Measurements from ENCODE around the gene AAMP.
A peak's percentile ranks its signal among the peaks of the same experiment; 100 is the strongest.

Gene AAMP

DNA sequence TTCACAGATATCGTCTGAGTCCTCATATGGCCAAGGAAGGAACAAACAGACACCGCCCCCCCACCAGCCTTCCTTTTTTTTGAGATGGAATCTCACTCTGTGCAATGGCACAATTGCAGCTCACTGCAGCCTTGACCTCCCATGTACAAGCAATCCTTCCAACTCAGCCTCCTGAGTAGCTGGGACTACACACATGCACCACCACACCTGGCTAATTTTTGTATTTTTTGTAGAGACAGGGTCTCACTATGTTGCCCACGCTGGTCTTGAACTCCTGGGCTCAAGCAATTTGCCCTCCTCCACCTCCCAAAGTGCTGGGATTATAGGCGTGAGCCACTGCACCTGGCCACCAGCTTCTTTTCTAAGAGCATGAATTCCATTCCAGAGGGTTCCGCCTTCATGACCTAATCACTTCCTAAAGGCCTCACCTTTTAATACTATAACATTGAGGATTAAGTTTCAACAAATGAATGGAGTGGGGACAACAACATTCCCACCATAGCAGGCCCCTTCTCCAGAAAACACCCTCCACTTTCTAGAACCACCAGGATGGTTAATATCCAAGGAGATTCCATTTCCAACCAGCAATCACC is 24.6 kb upstream of the AAMP start:
- no peak for DNase-seq (ENCODE audit: low spot score)

DNA sequence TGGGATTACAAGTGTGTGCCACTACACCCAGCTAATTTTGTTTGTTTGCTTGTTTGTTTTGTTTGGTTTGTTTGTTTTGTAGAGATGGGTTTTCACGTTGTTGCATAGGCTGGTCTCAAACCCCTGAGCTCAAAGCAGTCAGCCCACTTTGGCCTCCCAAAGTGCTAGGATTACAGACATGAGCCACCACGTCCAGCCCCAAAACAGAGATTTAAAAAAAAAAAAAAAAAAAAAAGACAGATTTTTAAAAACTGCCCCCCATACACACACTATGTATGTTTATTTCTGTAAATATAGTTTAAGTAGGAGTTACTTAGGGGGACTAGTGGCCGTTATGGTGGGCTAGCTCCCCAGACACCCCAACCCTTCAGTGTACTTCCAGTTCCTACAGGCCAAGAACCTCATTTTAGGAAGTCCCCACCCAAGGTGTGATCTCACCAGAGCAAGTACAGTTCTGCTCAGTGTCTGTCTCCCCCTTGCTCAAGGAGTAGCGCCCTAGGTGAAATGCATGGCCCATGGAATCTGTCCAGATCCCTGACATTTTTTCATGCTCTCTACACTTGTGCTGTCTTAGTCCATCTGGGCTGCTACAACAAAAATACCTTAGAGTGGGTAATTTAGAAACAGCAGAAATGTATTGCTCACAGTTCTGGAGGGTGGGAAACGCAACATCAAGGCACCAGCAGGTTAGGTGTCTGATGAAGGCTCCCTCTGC is 23.9 kb upstream of the AAMP start:
- DNase-seq (ENCODE audit: low spot score): no peak

DNA sequence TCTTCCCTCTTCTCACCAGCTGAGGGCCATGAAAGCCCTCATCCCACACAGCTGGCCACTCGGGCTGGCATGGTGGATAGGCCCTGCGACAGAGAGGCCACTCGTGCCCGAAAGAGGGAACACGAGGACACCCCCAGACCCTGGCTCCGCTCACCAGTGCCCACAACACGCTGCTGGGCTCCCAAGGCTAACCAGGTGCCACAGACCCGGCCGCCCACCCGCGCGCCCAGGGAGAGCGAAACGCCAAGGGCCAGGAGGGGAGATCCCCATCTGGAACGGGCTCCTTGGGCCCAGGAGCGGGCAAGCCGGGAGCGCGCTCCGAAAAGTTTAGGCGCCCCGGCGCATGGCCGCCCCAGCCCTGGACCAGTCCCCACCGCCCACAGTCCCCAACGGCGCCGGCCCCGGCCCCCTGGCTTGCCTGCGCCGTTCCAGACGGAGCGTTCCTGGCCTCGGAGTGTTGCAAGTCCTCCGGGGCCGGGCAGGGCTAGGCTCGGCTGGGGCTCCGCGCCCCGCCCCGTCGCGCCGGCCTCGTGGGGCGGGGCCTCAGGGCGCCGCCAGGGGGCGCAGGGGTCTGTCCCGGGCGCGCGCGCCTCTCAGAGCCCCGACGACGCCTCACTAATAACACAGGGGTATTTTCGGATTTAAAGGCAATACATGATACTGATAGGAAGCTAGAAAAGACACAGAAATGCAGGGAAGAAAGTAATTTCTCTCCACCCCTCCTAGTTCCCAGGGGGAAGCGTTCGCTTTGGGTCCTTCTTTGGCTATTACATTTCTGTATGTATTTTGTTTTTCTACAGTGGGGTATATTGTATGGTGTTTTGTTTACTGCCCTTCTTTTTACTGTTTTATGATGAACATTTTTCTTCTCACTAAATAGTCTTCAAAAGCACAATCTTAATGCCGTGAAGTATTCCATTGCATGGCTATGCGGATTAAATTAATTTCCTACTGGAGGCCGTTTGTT is 22.4 kb upstream of the AAMP start, which contains the start of gene TMBIM1:
Gene TMBIM1, minus strand, starts transcription at position 456 of the 967 bp plus-strand sequence. CDS start 10,362 bp downstream, outside the sequence.
- peak; percentile 75 for DNase-seq (ENCODE audit: low spot score)

DNA sequence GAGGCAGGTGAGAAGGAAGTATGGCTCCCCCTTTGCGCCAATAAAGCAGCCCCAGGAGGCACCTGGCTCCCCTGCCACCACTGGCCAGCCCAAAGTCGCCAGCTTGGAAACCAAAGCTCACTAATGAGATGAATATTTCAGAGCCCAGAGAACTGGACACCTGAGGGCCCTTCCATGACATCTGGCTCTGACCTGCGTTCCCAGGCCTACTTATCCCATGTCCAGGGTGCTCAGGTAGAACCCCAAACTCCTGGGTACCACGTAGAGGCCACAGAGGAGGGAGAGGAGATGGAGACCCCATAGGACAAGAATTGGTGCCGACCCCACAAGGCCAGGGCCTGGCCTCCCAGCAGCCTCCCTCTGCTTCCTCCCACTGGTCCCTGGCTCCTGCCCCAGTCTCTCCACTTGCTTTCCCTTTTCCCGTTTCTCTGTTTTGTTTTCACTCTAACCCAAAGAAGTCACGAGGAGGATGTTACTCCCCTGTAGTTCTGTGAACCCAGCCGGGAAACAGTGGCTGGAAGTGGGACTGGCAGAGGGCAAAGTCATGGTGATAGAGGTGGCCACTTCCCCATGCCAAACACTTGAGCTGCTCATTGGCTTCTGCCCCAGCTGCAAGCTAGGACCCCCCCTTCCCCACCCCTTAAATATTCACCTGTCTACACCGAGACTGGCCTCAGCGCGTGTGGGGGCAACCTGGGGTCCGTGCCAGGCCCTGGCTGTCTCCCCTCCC is 21.5 kb upstream of the AAMP start:
- no peak for DNase-seq (ENCODE audit: low spot score)

DNA sequence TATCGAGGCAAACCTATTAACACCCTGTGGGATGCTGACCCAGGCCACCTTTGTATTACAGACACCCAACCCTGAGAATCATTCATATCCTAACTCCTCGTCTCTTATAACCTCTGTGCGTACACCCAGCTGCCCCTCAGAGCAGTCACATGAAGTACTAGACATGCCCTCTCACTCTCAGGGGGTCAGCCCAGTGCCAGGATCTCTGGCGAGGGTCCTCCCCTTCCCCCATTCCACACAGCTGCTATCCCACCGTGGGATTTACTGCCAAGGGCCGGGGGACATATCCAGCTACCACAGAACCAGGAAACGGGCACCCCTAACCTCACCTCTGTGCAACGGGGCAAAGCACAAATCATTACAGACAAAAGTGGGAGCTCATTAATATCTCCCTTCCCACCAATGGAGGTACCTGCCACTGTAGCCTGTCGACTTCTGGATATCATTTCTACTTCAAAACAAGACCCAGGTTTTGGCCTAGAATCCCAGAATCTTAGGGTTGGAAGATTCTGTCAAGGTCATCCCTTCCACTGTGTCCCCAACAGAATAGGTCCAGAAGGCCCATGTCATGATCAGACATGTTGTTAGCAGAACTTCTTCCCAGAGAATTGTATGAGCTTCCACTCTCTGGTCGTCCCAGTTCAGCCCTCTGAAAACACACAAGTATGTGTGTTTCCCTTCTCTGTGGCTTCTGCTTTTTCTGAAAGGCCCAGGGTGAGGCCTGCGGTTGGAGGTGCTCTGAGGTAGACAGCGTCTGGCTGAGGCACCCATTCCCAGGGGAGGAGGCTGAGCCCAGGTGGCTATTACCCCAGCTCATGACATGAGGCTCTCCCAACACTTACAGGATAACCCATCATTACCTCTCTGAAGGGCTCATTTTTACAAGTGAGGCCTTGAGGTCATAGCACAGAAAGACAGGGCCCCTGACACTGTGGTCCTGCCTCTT is 20.7 kb upstream of the AAMP start:
- DNase-seq (ENCODE audit: low spot score): no peak

DNA sequence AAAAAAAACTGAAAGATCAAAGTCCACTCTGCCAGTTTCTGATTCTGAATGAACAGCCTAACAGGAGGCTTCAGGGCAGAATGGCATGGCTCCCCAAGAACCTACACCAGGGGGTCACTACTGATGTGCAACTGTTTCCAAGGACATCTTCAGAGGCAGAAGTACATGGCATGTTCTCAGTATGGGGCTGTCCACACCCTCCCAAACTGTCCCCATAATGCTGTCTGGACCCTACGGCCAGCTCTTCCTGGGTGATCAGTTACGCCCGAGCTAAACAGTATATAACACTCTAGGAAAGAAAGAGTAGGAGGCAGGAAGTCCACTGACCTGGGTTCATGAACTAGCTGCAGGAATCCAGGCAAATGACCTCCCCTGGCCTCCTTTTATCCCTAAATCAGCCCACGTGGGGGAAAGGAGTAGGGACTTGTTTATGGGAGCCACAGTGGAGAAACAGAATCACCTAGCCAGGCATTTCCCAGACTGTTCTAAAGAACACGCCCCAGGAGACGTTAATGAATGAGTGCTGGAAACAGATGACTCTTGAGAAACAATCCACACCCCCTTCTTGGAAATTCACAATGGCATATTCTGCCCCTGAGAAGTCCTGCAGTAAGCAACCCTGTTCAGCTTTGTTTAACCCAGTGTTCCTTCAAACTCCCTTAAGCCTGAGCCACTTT is 19.8 kb upstream of the AAMP start:
- DNase-seq (ENCODE audit: low spot score): no peak

DNA sequence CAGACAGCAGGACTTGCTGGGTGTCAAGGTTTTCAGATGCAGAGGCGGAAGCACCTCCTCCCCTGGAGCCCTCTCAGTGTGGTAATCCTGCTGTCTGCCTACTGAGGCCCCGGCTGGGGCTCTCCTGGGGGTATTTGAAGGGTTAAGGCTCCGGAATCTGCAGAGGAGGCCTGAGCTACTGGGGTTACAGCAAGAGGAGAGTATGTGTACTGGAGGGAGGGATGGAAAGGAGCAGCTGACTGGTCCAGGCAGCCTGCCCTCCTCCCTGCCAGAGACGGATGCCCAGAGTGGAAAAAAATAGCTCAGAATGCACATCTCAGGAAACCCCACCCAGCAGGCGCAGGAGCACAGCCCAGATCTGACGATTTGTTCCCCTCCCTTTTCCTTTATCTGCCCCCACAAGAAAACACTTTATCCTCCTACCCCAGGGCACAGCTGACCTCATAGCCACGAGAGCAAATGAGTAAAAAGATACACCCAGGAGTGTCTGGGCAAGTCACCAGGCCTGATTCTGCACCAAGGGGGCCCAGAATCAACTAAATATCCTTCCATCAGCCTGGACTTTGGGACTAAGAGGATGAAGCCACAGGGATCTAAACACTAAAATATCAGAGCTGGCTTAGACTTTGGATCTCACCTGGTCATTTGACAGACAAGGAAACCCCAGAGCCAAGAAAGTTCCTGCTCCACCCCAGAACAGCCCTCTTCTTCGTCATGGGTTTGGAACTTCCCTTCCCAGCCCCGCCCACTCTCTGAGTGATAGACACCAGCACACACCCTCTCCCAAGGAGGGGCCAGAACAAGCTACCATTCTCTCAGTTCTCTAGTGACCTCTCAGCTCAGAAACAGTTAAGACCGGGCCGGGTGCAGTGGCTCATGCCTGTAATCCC is 16.9 kb upstream of the AAMP start:
- DNase-seq (ENCODE audit: low spot score): peak; percentile 96

DNA sequence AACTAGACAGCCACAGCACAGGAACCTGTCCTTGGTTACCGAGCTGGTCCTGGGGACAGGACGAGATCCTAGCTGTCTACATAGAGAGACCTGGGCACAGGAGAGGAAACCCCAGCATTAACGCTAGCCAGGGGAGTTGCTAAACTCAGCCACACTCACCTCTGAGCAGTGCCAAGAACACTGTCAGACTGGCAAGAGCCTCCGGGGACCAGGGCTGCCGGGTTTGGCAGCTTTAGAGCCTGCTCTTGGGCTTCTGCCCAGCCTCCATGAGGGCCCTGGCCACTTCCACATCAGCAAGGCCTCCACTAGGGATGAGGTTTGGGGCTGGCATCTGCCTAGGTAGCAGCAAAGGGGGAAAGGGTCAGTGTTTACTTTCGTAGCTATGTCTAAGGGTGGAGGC is 15.7 kb upstream of the AAMP start:
- DNase-seq (ENCODE audit: low spot score): no peak

DNA sequence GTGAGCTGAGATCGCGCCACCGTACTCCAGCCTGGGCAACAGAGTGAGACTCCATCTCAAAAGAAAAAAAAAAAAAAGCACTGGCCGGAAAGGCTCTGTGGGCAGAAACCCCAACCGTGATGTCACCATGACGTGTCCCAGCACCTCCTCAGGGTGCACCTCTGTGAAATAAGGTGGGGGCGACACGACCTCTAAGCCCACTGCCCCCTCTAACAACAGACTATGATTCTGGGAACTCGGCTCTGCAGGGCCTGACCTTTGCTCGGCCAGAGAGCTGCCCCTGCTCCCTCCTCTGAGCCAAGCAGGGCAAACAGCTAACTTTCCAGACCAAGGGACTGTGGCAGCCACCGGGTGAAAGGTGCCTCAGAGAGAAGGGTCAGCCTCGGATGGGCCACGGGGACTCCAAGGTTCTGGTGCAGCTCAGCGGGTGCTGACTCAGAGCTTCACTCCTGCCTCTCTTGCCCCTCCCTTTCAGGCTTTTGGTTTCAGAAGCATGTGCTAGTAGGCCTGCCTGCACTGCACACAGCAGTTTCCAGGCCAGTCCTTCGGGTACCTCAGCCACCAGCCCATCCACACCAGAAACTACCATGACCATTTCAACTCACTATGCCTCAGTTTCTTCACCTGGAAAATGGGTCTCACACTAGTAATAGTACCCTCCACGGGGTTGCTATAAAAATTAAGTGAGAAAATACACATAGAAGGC is 14.3 kb upstream of the AAMP start:
- DNase-seq (ENCODE audit: low spot score): no peak

DNA sequence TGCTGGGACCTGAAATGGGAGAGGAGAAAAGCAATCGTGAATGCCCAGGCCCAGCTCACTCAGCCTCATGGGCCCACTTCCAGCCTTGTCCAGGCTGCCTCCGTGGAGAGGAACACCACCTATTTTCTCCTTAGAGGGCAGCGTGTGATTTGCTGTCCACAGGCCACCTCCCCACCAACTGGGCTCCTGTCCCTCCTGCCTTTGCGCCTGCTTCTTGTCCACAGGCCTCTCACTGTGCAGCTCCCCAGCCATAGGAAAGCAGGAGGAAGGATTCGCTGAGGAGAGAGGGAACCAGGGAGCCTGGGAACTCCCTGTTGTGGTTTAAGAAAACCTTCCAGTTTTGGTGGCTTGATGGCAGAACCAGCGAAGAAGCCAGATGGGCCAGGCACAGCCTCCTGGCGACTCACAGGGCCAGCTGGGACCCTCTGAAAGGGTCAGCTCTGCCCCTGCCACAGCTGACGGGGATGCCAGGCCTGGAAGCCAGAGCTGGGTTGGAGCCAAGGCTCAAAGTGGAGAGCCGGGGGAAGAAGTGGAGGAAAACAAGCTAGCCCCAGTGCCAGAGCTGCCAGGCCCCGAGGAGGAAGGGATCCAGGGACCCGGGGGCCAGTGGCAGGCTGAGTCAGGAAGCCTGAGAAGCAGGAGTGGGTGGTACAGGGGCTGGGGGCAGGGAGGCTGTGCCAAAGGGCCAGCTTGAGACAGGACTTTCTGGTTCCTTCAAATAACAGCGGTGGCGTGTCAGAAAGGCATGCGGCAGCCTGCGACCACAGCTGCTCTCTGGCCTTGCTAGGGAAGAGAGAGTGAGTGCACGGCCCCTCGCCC is 12.4 kb upstream of the AAMP start:
- DNase-seq (ENCODE audit: low spot score): no peak

DNA sequence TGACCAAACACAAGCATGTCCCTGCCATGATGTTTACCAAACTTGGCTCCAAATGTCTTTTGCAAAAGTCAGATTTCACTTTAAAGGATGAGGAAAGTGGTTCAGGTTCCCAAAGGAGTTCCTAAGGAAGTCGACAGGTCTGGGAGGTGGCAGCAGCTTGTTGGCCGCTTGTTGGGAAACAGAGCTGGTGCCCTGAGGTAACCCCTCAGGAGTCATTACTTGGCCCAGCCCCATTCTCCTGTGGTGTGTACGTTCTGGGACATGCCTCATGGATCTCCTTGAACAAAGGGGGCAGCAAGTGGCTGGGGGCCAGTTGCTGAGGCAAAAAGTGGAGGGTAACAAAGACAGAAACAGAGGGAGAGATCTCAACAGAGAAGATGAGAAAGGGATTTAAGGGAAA is 11.5 kb upstream of the AAMP start:
- DNase-seq (ENCODE audit: low spot score): no peak

DNA sequence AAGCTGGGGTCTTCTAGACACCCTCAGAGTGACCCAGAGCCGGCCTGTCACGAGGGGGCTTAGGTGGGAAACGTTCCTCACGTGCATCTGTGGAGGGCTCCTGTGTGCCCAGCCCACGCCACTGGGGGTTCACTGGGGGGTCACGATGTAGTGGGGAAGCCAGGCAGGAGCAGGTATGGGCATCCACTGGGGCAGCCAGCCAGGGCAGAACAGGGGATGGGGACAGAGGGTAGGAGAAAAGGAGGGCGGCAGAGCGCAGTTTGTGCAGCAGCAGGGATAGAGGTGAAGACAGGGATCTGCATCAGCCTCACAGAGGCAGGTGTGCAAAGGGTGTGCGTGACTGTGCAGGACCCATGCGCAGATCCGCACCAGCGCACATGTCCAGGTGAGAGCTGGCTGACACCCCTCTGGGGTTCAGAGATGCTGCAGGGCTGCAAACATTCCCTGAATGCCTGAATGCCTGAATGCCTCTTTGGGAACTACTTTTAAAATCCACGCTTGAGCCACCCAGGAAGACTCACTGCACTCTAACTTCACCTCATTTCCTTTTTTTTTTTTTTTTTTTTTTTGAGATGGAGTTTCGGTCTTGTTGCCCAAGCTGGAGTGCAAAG is 10.4 kb upstream of the AAMP start:
- DNase-seq (ENCODE audit: low spot score): no peak

DNA sequence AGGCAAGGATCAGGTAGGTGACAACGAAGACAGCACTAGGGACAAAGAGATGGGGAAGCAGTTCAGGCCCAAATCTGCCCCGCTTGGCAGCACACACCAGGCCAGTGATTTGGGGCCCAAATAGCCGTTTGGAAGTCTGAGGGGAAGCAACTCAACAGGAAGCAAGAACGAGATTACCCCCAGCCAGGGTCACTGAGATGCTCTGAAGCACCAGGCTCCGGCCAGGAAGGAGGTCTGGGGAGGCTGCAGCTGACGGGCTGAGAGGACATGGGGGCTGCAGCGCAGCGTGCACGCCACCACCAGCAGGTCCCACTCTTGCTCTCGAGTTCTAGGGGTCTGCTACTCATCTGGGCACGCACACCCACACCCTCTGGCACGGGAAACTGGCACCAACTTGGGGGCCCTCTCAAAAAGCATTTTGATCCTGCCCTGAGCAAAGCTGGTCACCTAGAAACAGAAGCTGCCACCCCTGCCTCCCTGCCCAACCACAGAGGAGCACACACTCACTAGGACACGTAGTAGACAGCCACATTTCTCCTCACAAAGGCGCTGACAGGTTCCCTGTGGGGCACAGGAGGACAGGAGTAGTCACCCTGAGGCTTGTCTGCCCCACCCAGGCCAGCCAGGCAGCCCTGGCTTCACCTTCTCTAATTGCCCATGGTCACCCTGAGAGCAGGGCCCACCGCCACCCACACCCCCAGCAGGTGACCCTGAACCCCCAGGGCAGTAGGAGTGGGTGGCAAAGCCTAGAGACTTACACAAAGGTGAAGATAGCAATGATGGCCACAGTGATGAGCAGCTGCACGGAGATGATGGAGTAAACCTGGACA is 8.8 kb upstream of the AAMP start:
- no peak for DNase-seq (ENCODE audit: low spot score)

DNA sequence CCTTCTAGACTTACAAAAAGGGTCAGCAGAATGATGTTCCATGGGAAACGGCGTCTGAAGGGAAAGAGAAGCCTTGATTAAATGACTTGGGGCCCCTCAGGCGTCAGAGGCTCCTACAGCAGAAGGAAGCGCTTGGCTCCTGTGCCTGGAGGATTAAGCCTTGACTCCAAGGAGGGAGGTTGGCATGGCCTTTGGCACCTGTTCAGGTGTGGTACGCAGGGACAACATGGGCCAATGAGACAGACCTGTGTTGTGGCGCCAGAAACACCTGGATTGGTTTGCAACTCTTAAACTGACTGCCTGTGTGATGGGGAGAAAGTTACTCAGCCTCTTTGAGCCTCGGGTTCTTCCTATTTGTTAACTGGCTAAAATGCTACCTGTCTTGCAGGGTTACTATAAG is 8.0 kb upstream of the AAMP start:
- no peak for DNase-seq (ENCODE audit: low spot score)

DNA sequence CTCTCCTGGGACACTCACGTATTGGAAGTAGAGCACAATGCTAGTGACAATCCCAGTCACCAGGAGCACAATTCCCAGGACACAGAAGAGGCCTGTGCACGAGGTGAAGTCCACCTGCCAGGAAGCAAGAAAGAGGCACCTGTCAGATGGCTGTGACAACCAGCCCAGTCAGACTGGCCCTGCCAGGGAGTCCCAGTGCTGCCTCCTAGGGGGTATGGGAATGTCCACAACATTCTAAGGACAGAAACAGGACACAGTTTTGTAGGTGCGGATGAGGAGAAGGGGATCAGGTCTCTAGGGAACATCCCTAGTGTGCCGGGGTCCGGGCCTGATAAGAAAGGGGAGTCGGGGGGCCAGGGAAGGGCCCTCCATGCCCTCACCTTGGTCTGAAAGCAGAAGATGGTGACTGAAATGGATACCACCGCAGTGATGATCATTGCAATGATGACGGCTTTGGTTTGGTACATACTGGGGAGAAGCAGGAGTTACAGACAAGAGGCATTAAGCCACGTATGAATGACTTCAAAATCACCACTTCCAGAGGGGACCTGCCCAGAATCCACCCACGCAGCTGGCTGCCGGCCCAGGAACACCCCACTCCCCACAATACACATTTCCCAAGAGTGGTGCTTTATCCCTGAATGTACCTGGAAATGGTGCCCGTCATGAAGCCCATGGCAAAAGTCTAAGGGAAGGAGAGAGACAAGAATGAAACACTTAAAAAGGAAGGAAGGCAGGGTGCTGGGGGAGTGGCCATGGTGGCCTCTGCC is 7.2 kb upstream of the AAMP start:
- DNase-seq (ENCODE audit: low spot score): no peak
